BE2C (cell line): ENCODE measurements around the gene SLX4IP.

Experiments
- DNase-seq: peaks from one replicate; pipeline ENCODE4 v3.0.0-alpha.2; 2020
- H3K27me3 ChIP-seq: fragments of 250-450 bp; sonication (Bioruptor Pico); 2 replicates; pipeline ENCODE4 v1.5.1; 2020; ENCODE audit warnings: mild to moderate bottlenecking
- H3K36me3 ChIP-seq: fragments of 250-450 bp; sonication (Bioruptor Pico); 2 replicates; pipeline ENCODE4 v1.5.1; 2020; ENCODE audit warnings: mild to moderate bottlenecking
- H3K4me1 ChIP-seq: fragments of 250-450 bp; sonication (Bioruptor Pico); 2 replicates; pipeline ENCODE4 v1.5.1; 2020
- H3K4me3 ChIP-seq: 2 replicates; pipeline ENCODE4 v1.5.1; 2011; ENCODE audit warnings: low read depth, low read length
- H3K9me3 ChIP-seq: fragments of 250-450 bp; sonication (Bioruptor Pico); 2 replicates; pipeline ENCODE4 v1.5.1; 2020
- TF ChIP-seq, protein P1 (sequence below): IDR thresholded peaks from 2 replicates; pipeline ENCODE4 v1.5.1; 2012; ENCODE audit warnings: mild to moderate bottlenecking, low read depth, low read length

Gene SLX4IP

DNA sequence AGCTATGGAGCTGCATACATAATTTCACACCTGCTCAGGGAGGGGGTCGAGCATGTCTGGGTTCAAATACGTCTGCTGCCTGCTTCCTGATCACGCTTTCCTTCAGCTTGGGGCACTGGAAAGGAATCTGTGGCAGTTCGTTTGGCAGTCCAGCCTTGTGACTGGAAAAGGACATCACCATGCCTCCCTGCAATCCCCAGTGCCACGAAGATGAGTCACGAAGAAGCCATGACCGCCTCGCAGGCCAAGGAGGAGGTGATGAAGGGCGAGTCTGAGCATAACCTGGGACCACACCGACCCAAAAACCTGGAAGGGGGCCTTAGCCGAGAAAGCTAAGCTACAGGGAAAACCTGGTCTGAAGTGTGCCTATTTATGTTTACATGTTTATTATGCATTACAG is 225.6 kb downstream of the SLX4IP start:
- Histone ChIP-seq H3K4me1 (no peaks in the 10 kb centered on the region; the same call in 1 of the 2 replicates), H3K4me3 (no peak overlapping the region), H3K9me3 (no peaks in the 10 kb centered on the region), H3K36me3 (no peaks in the 10 kb centered on the region), H3K27me3 (no peaks in the 10 kb centered on the region)
- DNase-seq: no peak
- TF ChIP-seq, protein P1, sequence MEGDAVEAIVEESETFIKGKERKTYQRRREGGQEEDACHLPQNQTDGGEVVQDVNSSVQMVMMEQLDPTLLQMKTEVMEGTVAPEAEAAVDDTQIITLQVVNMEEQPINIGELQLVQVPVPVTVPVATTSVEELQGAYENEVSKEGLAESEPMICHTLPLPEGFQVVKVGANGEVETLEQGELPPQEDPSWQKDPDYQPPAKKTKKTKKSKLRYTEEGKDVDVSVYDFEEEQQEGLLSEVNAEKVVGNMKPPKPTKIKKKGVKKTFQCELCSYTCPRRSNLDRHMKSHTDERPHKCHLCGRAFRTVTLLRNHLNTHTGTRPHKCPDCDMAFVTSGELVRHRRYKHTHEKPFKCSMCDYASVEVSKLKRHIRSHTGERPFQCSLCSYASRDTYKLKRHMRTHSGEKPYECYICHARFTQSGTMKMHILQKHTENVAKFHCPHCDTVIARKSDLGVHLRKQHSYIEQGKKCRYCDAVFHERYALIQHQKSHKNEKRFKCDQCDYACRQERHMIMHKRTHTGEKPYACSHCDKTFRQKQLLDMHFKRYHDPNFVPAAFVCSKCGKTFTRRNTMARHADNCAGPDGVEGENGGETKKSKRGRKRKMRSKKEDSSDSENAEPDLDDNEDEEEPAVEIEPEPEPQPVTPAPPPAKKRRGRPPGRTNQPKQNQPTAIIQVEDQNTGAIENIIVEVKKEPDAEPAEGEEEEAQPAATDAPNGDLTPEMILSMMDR: no peak

DNA sequence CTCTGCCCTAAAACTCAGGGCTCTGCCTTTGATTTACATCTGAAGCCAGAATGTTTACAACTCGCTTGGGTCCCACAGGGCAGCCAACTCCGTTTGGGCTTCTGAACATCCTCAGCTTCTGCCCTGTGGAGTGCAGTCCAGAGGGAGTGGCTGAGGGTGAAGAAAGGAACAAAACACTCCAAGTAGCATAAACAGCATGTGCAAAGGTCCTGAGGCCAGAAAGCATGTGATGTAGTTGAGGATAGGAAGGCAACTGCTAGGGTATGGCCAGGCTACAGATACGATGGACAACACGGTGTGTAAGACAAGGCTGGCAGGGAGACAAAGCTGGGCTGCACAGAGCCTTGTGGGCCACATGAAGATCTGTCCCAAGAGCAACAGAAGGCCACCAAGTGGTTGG is 226.2 kb downstream of the SLX4IP start:
- TF ChIP-seq, protein P1: no peak
- no peak for DNase-seq
- no peaks in the 10 kb centered on the region; the same call in 1 of the 2 replicates for H3K4me1 ChIP-seq
- H3K9me3 ChIP-seq: no peaks in the 10 kb centered on the region
- no peaks in the 10 kb centered on the region for H3K36me3 ChIP-seq
- no peak overlapping the region for H3K4me3 ChIP-seq
- H3K27me3 ChIP-seq: no peaks in the 10 kb centered on the region

- Histone ChIP-seq H3K36me3 (no peaks in the 10 kb centered on the region), H3K9me3 (no peaks in the 10 kb centered on the region), H3K27me3 (no peaks in the 10 kb centered on the region), H3K4me3 (no peak overlapping the region), H3K4me1 (no peaks in the 10 kb centered on the region; the same call in 1 of the 2 replicates)
- no peak for DNase-seq
- TF ChIP-seq, protein P1: no peak
Measured at GRCh38 chr20:10662151-10662550, 227.0 kb downstream of the SLX4IP start.

GRCh38 chr20:10662661-10663458 is 227.8 kb downstream of the SLX4IP start:
- no peaks in the 10 kb centered on the region for H3K36me3 ChIP-seq
- TF ChIP-seq, protein P1: no peak
- DNase-seq: no peak
- no peaks in the 10 kb centered on the region; the same call in 1 of the 2 replicates for H3K4me1 ChIP-seq
- H3K4me3 ChIP-seq: no peak overlapping the region
- H3K9me3 ChIP-seq: no peaks in the 10 kb centered on the region
- no peaks in the 10 kb centered on the region for H3K27me3 ChIP-seq

DNA sequence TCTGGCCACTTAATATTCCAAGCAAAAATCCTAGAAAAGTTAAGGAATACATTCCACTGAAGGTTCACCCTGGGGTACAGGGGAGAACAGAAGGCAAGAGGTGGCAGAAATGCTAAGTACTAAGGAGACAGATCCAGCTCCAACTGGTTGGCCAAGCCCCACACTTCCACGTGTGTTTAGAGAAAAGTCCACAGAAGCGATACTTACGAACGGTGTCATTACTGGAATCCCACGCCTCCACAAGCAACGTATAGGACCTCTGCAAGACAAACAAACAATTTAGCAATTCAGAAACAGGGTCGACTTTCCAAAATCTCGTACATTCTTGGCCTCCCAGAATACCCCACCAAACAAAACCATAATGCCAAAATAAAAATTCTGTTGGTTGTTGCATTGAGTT is 228.7 kb downstream of the SLX4IP start:
- TF ChIP-seq, protein P1: no peak
- no peaks in the 10 kb centered on the region for H3K9me3 ChIP-seq
- DNase-seq: no peak
- no peaks in the 10 kb centered on the region; the same call in 1 of the 2 replicates for H3K4me1 ChIP-seq
- H3K27me3 ChIP-seq: no peaks in the 10 kb centered on the region
- H3K4me3 ChIP-seq: no peak overlapping the region
- H3K36me3 ChIP-seq: no peaks in the 10 kb centered on the region

DNA sequence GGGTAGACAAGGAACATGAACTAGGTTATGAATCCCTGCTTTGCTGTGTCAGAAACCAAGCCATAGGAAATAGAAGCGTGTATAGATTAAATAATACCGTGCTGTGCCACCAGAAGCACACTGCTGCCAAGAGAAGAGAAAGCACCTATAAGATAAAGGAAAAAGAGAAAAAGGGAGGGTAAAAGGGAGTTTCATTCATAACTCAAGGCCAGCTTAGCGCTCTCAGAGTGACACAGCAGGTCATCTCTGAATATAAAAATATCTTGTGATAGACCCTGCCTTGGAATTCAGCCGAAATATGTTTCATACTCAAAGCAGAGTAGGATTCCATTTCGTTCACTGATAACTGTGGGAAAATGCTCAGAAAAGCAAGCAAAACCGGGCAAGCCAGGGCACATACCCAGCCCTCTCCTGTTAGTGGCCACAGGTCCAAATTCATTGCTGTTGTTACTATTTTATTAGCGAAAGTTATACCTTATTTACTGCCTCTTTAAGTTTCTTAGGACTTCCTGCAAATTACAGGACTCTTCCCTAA is 230.0 kb downstream of the SLX4IP start:
- no peak for DNase-seq
- H3K9me3 ChIP-seq: no peaks in the 10 kb centered on the region
- H3K36me3 ChIP-seq: no peaks in the 10 kb centered on the region
- no peak overlapping the region for H3K4me3 ChIP-seq
- TF ChIP-seq, protein P1: no peak
- H3K27me3 ChIP-seq: no peaks in the 10 kb centered on the region
- H3K4me1 ChIP-seq: no peaks in the 10 kb centered on the region
